ENCODE data around the gene UNC13B. TPM values are rescaled to one million over a fixed set of nuclear protein-coding genes. Genes with fewer than 3 reads are reported as not detected.

UNC13B gene
- total RNA-seq, 2 experiments from 2014 or later = 2.9 to 3.5 TPM

GRCh38 chr9:35350827-35351549 is 189.2 kb downstream of the UNC13B start:
- ChIA-PET CTCF (interaction anchor here (1.0 kb wide), 1 partner anchor 10 kb away, joined by 3 read pairs; no protein-coding TSS in a partner anchor), POLR2A (no interaction called here)

GRCh38 chr9:35353731-35354365 is 192.0 kb downstream of the UNC13B start:
- ChIA-PET POLR2A (no interaction called here), CTCF (interaction anchor here (0.6 kb wide), 1 partner anchor 1520 kb away, joined by 3 read pairs; no protein-coding TSS in a partner anchor)

GRCh38 chr9:35355939-35356338 is 194.1 kb downstream of the UNC13B start:
- POLR2A ChIA-PET = no interaction called here
- CTCF ChIA-PET = no interaction called here

GRCh38 chr9:35357116-35357515 is 195.3 kb downstream of the UNC13B start:
- CTCF ChIA-PET = no interaction called here
- POLR2A ChIA-PET = no interaction called here

GRCh38 chr9:35357826-35358225 is 196.0 kb downstream of the UNC13B start:
- POLR2A ChIA-PET = no interaction called here
- CTCF ChIA-PET = no interaction called here

GRCh38 chr9:35364817-35365585 is 203.2 kb downstream of the UNC13B start:
- ChIA-PET POLR2A (no interaction called here), CTCF (no interaction called here)

- CTCF ChIA-PET = no interaction called here
Measured at GRCh38 chr9:35366627-35367026, 204.8 kb downstream of the UNC13B start.

GRCh38 chr9:35367451-35367850 is 205.6 kb downstream of the UNC13B start:
- ChIA-PET POLR2A (no interaction called here), CTCF (no interaction called here)

More at GRCh38 chr9:35366627-35367026, 204.8 kb downstream of the UNC13B start:
- POLR2A ChIA-PET = no interaction called here

- CTCF ChIA-PET = no interaction called here
Measured at GRCh38 chr9:35370241-35370640, 208.4 kb downstream of the UNC13B start.

GRCh38 chr9:35374436-35374835 is 212.6 kb downstream of the UNC13B start:
- POLR2A ChIA-PET = no interaction called here
- CTCF ChIA-PET = no interaction called here

More at GRCh38 chr9:35370241-35370640, 208.4 kb downstream of the UNC13B start:
- POLR2A ChIA-PET = no interaction called here

GRCh38 chr9:35374910-35375309 is 213.1 kb downstream of the UNC13B start:
- ChIA-PET CTCF (no interaction called here), POLR2A (no interaction called here)

GRCh38 chr9:35380039-35380438 is 218.2 kb downstream of the UNC13B start:
- POLR2A ChIA-PET = no interaction called here
- CTCF ChIA-PET = no interaction called here

GRCh38 chr9:35380619-35381018 is 218.8 kb downstream of the UNC13B start:
- POLR2A ChIA-PET = no interaction called here
- CTCF ChIA-PET = no interaction called here

- CTCF ChIA-PET = no interaction called here
Measured at GRCh38 chr9:35385042-35385441, 223.2 kb downstream of the UNC13B start.

GRCh38 chr9:35395076-35395705 is 233.4 kb downstream of the UNC13B start:
- ChIA-PET CTCF (no interaction called here), POLR2A (no interaction called here)

More at GRCh38 chr9:35385042-35385441, 223.2 kb downstream of the UNC13B start:
- POLR2A ChIA-PET = no interaction called here

GRCh38 chr9:35395706-35396101 is 233.9 kb downstream of the UNC13B start:
- ChIA-PET POLR2A (no interaction called here), CTCF (no interaction called here)

GRCh38 chr9:35396560-35397215 is 234.9 kb downstream of the UNC13B start:
- ChIA-PET CTCF (no interaction called here), POLR2A (no interaction called here)

GRCh38 chr9:35397216-35397698 is 235.4 kb downstream of the UNC13B start:
- ChIA-PET CTCF (no interaction called here), POLR2A (no interaction called here)

GRCh38 chr9:35397923-35398322 is 236.1 kb downstream of the UNC13B start:
- ChIA-PET POLR2A (interaction anchor here (0.6 kb wide), 1 partner anchor 408 kb away, joined by 3 read pairs; the partner anchor contains the start of gene DNAJB5), CTCF (no interaction called here)

All from activated CD8-positive, alpha-beta memory T cell treated with anti-CD3 and anti-CD28 coated beads for 36 hours (primary cell).